ENCODE data around the gene COMP.

Gene COMP

DNA sequence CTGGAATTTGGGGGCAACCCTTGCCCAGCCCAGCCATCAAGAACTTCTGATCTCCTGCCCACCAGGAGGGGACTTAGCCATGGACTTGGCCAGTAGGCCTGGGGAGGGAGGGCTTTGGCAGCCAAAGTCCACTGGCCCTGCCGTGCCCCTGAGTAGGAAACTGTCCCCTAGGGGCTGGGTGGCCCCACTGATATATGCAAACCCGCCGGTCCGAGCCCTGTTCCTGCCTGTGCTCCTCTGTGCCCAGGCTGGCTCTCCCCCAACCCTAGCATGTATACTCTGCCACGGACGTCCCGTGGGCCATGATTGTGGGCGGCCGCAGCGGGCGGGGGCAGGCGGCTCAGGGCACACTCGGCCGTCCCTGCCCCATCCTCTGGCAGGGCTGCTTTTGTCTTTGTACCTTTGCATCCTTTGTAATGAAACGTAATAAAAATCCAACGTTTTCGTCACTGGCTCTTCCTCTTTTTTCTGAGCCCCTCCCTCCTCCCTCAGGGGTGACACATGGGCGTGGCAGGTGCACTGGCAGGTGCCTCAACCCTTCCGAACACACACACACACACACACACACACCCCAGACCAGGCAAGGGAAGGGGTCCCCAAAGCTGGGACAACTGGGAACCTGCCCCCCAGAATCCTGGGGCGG, 9.1 kb downstream of the COMP start:
- Histone ChIP-seq H3K27ac (ENCODE audit: poor library complexity, severe bottlenecking) (no peak overlapping the region), H3K36me3 (ENCODE audit: low read depth) (no peaks in the 10 kb centered on the region), H3K9me3 (ENCODE audit: severe bottlenecking) (no peaks in the 10 kb centered on the region), H3K4me3 (ENCODE audit: severe bottlenecking) (no peak overlapping the region), H3K4me1 (ENCODE audit: insufficient read depth, poor library complexity, severe bottlenecking) (no peaks in the 10 kb centered on the region), H3K27me3 (ENCODE audit: insufficient read depth, poor library complexity, severe bottlenecking) (peaks cover 3% of the 10 kb centered on the region)
- DNase-seq (ENCODE audit: low spot score) (no peak), ATAC-seq (ENCODE audit: low read depth) (no peak)
- TF ChIP-seq, protein P1, sequence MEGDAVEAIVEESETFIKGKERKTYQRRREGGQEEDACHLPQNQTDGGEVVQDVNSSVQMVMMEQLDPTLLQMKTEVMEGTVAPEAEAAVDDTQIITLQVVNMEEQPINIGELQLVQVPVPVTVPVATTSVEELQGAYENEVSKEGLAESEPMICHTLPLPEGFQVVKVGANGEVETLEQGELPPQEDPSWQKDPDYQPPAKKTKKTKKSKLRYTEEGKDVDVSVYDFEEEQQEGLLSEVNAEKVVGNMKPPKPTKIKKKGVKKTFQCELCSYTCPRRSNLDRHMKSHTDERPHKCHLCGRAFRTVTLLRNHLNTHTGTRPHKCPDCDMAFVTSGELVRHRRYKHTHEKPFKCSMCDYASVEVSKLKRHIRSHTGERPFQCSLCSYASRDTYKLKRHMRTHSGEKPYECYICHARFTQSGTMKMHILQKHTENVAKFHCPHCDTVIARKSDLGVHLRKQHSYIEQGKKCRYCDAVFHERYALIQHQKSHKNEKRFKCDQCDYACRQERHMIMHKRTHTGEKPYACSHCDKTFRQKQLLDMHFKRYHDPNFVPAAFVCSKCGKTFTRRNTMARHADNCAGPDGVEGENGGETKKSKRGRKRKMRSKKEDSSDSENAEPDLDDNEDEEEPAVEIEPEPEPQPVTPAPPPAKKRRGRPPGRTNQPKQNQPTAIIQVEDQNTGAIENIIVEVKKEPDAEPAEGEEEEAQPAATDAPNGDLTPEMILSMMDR (IDR thresholded peaks at IDR 0.05; ENCODE audit: poor library complexity, severe bottlenecking), result no peak

DNA sequence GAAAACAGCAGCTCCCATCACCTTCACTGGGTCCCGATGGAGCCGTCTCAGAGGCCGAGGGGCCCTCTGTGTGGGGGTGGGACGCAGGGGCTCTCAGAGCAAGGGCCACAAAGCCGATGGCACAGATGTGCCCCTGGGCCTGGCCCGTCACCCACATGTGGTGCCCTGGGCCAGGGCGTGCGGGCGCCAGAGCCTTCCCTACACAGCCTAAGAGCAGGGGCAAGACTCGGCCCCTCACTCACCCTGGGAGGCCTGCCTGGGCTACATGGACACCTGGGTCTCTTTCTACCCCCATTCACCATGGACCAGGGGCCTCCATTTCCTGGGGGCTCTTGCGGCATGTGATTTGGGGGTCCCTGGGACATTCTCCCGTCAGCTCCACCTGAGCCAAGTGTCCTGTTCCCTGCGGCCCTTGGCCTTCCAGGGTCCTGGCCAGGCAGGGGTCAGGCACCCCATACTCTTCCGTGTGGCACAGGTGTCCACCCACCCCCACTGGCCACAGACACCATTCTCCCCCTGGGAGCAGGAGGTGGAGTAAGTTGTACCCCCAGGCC, 10.0 kb downstream of the COMP start:
- Histone ChIP-seq H3K4me1 (ENCODE audit: insufficient read depth, poor library complexity, severe bottlenecking) (no peaks in the 10 kb centered on the region), H3K36me3 (ENCODE audit: low read depth) (no peaks in the 10 kb centered on the region), H3K27ac (ENCODE audit: poor library complexity, severe bottlenecking) (no peak overlapping the region), H3K4me3 (ENCODE audit: severe bottlenecking) (no peak overlapping the region), H3K27me3 (ENCODE audit: insufficient read depth, poor library complexity, severe bottlenecking) (no peaks in the 10 kb centered on the region), H3K9me3 (ENCODE audit: severe bottlenecking) (no peaks in the 10 kb centered on the region)
- ATAC-seq (ENCODE audit: low read depth) (no peak), DNase-seq (ENCODE audit: low spot score) (no peak)
- TF ChIP-seq, protein P1 (IDR thresholded peaks at IDR 0.05; ENCODE audit: poor library complexity, severe bottlenecking), result no peak

DNA sequence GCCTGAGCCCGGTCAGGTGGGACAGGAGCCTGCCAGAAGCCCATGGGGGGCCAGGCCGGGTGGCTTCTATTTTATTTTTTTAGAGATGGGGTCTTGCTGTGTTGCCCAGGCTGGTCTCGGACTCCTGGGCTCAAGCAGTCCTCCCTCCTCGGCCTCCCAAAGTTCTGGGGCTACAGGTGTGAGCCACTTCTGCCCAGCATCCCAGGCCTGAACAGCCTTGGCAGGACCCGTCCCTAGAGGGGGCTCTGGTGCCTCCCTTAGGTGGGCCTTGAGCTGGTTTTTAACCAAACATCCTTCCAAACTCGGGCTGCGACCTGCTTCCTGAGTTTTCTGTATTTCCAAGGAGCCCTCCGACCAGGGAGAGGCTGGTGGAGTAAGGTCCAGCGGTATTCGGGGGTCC, 10.5 kb downstream of the COMP start:
- no peak overlapping the region for H3K27ac ChIP-seq (ENCODE audit: poor library complexity, severe bottlenecking)
- no peaks in the 10 kb centered on the region for H3K9me3 ChIP-seq (ENCODE audit: severe bottlenecking)
- H3K4me1 ChIP-seq (ENCODE audit: insufficient read depth, poor library complexity, severe bottlenecking), result no peaks in the 10 kb centered on the region
- ATAC-seq (ENCODE audit: low read depth) (no peak), DNase-seq (ENCODE audit: low spot score) (no peak)
- H3K36me3 ChIP-seq (ENCODE audit: low read depth), result no peaks in the 10 kb centered on the region
- no peak overlapping the region for H3K4me3 ChIP-seq (ENCODE audit: severe bottlenecking)
- TF ChIP-seq, protein P1 (IDR thresholded peaks at IDR 0.05; ENCODE audit: poor library complexity, severe bottlenecking), result peak; percentile 15
- H3K27me3 ChIP-seq (ENCODE audit: insufficient read depth, poor library complexity, severe bottlenecking), result no peaks in the 10 kb centered on the region

DNA sequence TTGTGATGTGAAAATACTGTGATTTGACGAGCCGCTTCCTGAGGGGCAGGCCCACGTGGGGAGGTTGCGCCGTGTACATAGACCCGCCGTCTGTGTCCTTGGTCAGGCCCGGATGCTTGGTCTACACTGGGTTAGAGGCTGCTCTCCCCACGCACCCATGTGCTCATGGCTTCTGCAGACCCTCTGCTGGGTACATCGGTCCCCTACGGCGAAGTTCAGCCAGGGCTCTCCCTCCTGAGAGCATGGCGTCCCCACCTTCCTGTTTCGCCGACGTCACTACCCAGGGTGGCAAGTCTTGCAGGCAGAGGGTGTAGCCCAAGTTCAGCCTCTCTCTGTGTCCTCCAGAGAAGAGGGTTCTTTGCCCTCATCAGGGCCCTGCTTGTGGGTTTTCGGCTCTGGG, 11.0 kb downstream of the COMP start:
- ATAC-seq (ENCODE audit: low read depth) (no peak), DNase-seq (ENCODE audit: low spot score) (no peak)
- H3K4me1 ChIP-seq (ENCODE audit: insufficient read depth, poor library complexity, severe bottlenecking), result no peaks in the 10 kb centered on the region
- TF ChIP-seq, protein P1 (IDR thresholded peaks at IDR 0.05; ENCODE audit: poor library complexity, severe bottlenecking), result no peak
- H3K27ac ChIP-seq (ENCODE audit: poor library complexity, severe bottlenecking), result no peak overlapping the region
- H3K9me3 ChIP-seq (ENCODE audit: severe bottlenecking), result no peaks in the 10 kb centered on the region
- H3K27me3 ChIP-seq (ENCODE audit: insufficient read depth, poor library complexity, severe bottlenecking), result no peaks in the 10 kb centered on the region
- H3K4me3 ChIP-seq (ENCODE audit: severe bottlenecking), result no peak overlapping the region
- H3K36me3 ChIP-seq (ENCODE audit: low read depth), result no peaks in the 10 kb centered on the region

DNA sequence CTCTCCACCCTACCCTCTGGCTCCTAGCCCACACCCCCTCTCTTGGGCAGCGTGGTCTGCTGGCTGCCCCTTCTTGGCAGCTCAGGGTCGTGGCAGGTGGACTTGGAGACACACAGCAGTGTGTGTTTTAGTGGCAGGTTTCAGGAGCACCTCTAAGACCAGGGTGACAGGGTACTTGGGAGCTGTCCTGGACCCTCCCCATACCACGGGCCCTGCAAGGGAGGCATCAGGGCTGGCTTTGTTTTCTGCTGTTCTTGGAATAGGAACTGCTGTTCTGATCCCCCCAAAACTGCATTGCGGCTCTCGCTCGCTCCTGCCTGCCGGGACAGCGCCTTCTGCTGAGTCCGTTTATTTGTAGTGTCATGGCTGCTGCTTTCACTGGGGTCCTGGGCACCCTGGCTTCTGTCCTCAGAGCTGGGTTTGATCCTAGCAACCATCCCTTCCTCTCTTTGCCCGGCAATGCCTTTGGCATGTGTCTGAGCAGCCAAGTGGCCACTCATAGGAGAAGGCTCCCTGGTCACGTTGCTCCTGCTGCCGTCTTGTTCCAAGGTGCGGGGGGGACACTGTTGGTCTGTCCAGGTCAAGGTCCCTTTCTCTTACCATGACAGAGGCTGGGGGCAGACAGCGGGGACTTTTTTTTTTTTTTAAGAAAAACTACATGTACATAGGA, 12.1 kb downstream of the COMP start:
- H3K36me3 ChIP-seq (ENCODE audit: low read depth), result no peaks in the 10 kb centered on the region
- H3K27ac ChIP-seq (ENCODE audit: poor library complexity, severe bottlenecking), result no peak overlapping the region
- H3K9me3 ChIP-seq (ENCODE audit: severe bottlenecking), result no peaks in the 10 kb centered on the region
- ATAC-seq (ENCODE audit: low read depth), result no peak
- H3K27me3 ChIP-seq (ENCODE audit: insufficient read depth, poor library complexity, severe bottlenecking), result no peaks in the 10 kb centered on the region
- no peak for DNase-seq (ENCODE audit: low spot score)
- TF ChIP-seq, protein P1 (IDR thresholded peaks at IDR 0.05; ENCODE audit: poor library complexity, severe bottlenecking), result no peak
- no peaks in the 10 kb centered on the region for H3K4me1 ChIP-seq (ENCODE audit: insufficient read depth, poor library complexity, severe bottlenecking)
- no peak overlapping the region for H3K4me3 ChIP-seq (ENCODE audit: severe bottlenecking)
